DND-41 (cell line): ENCODE measurements around the gene HMCN2.

Experiments used
- ATAC-seq: fragments of 200-7000 bp; cut with Tn5 transposase; 3 replicates; pipeline ENCODE4 v1.9.1; 2021; ENCODE audit warnings: low read depth; ENCODE audit not compliant: insufficient read depth
- DNase-seq: peaks from one replicate; pipeline ENCODE4 v3.0.0-alpha.2; 2020
- H2AFZ ChIP-seq: 2 replicates; pipeline ENCODE4 v1.6.0; 2012; ENCODE audit warnings: low read depth, low read length
- H3K27ac ChIP-seq: 2 replicates; pipeline ENCODE4 v1.5.1; 2012; ENCODE audit warnings: low read length, inconsistent platforms
- H3K27me3 ChIP-seq: fragments of 200-600 bp; sonication (generic); 2 replicates; pipeline ENCODE4 v1.6.0; 2012; ENCODE audit warnings: low read length, mild to moderate bottlenecking, inconsistent platforms; ENCODE audit not compliant: insufficient read depth, poor library complexity
- H3K36me3 ChIP-seq: 2 replicates; pipeline ENCODE4 v1.5.1; 2012; ENCODE audit warnings: low read length, inconsistent platforms; ENCODE audit not compliant: insufficient read depth
- H3K4me1 ChIP-seq: 2 replicates; pipeline ENCODE4 v1.5.1; 2012; ENCODE audit warnings: mild to moderate bottlenecking, low read length; ENCODE audit not compliant: insufficient read depth
- H3K4me2 ChIP-seq: 2 replicates; pipeline ENCODE4 v1.6.0; 2012; ENCODE audit warnings: mild to moderate bottlenecking, moderate library complexity, low read length, inconsistent platforms; ENCODE audit not compliant: insufficient read depth
- H3K4me3 ChIP-seq, 2 experiments: fragments of 200-600 bp in 1 of 2; shearing (Covaris generic) in 1 of 2; 2 replicates each; pipeline ENCODE4 v1.5.1; 2012 to 2016; ENCODE audit warnings: inconsistent platforms in 2 of 2, low read length in 2 of 2, mild to moderate bottlenecking in 2 of 2, low read depth in 1 of 2, moderate library complexity in 1 of 2
- H3K79me2 ChIP-seq: 2 replicates; pipeline ENCODE4 v1.6.0; 2012; ENCODE audit warnings: low read length, inconsistent platforms; ENCODE audit not compliant: insufficient read depth
- H3K9ac ChIP-seq: 2 replicates; pipeline ENCODE4 v1.6.0; 2012; ENCODE audit warnings: low read depth, mild to moderate bottlenecking, inconsistent platforms, low read length, moderate library complexity
- H3K9me3 ChIP-seq: 2 replicates; pipeline ENCODE4 v1.5.1; 2012; ENCODE audit warnings: low read length, moderate library complexity, mild to moderate bottlenecking, inconsistent platforms; ENCODE audit not compliant: insufficient read depth, severe bottlenecking
- H4K20me1 ChIP-seq: 2 replicates; pipeline ENCODE4 v1.6.0; 2012; ENCODE audit warnings: low read length; ENCODE audit not compliant: insufficient read depth
- CTCF ChIP-seq: IDR thresholded peaks from 2 replicates; pipeline ENCODE4 v1.5.1; 2012; ENCODE audit warnings: borderline replicate concordance, low read length, moderate library complexity, mild to moderate bottlenecking; ENCODE audit not compliant: poor library complexity, severe bottlenecking; ENCODE audit errors: extremely low read depth
- EZH2 ChIP-seq: IDR thresholded peaks from 3 replicates; pipeline ENCODE4 v1.6.1; 2012; ENCODE audit warnings: borderline replicate concordance, low read depth, mild to moderate bottlenecking, moderate library complexity, low read length, inconsistent platforms; ENCODE audit not compliant: severe bottlenecking

Gene HMCN2

DNA sequence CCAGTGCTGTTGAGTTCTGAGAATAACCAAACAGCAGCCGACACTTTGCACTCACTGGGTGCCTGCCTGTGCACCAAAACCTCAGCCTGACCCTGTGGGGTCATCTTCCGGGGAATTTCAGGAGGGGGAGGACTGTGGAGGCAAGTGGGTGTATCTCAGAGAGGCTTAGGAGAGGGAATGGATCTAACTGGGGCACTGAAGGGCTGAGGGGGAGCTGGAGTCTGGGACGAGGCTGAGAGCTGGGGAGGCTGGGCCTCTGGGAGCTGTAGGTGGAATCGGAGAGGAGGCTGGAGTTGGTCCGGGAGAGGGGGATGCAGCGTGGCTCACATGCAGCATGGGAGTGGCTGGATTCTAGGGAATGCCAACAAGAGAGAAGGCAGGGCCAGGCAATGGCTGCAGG lies 164.3 kb downstream of the HMCN2 start:
- Histone ChIP-seq H3K27me3 (no peaks in the 10 kb centered on the region), H3K27ac (no peak overlapping the region)

DNA sequence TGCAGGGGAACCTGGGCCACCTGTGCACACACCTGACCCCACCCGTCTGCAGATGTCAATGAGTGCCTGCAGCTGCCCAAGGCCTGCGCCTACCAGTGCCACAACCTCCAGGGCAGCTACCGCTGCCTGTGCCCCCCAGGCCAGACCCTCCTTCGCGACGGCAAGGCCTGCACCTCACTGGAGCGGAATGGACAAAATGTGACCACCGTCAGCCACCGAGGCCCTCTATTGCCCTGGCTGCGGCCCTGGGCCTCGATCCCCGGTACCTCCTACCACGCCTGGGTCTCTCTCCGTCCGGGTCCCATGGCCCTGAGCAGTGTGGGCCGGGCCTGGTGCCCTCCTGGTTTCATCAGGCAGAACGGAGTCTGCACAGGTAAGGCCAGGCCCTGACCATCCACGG lies 164.7 kb downstream of the HMCN2 start:
- TF ChIP-seq CTCF (no peak), EZH2 (no peak)
- Histone ChIP-seq H3K27me3 (no peaks in the 10 kb centered on the region), H3K9me3 (no peaks in the 10 kb centered on the region), H3K79me2 (no peaks in the 10 kb centered on the region), H3K9ac (no peak overlapping the region), H3K27ac (no peak overlapping the region), H3K36me3 (no peaks in the 10 kb centered on the region), H3K4me2 (no peak overlapping the region), H4K20me1 (no peaks in the 10 kb centered on the region), H3K4me1 (no peaks in the 10 kb centered on the region), H3K4me3 (no peak overlapping the region), H2AFZ (no peak overlapping the region)
- ATAC-seq = no peak
- DNase-seq = no peak

More for the DNA sequence above, 164.3 kb downstream of the HMCN2 start:
- no peak for DNase-seq
- no peaks in the 10 kb centered on the region for H3K36me3 ChIP-seq
- H3K4me2 ChIP-seq = no peak overlapping the region
- ATAC-seq = no peak
- H3K4me3 ChIP-seq = no peak overlapping the region
- no peaks in the 10 kb centered on the region for H3K79me2 ChIP-seq
- H4K20me1 ChIP-seq = no peaks in the 10 kb centered on the region
- H3K9ac ChIP-seq = no peak overlapping the region
- no peaks in the 10 kb centered on the region for H3K4me1 ChIP-seq
- H3K9me3 ChIP-seq = no peaks in the 10 kb centered on the region
- TF ChIP-seq CTCF = no peak
- TF ChIP-seq EZH2 = no peak
- no peak overlapping the region for H2AFZ ChIP-seq

- no peak for TF ChIP-seq CTCF
- no peak for TF ChIP-seq EZH2
- no peak overlapping the region for H3K9ac ChIP-seq
- no peaks in the 10 kb centered on the region for H3K4me1 ChIP-seq
- H2AFZ ChIP-seq = no peak overlapping the region
- no peaks in the 10 kb centered on the region for H3K79me2 ChIP-seq
- H3K4me2 ChIP-seq = no peak overlapping the region
- ATAC-seq (no peak), DNase-seq (no peak)
- H3K27ac ChIP-seq = no peak overlapping the region
- H3K4me3 ChIP-seq = no peak overlapping the region
- no peaks in the 10 kb centered on the region for H4K20me1 ChIP-seq
- H3K27me3 ChIP-seq = no peaks in the 10 kb centered on the region
- H3K9me3 ChIP-seq = no peaks in the 10 kb centered on the region
- no peaks in the 10 kb centered on the region for H3K36me3 ChIP-seq
Observed at GRCh38 chr9:130430734-130431535, 165.4 kb downstream of the HMCN2 start.
